DLD1 (cell line): Measurements from ENCODE around the gene HSPA1A.
"Not testable (repeated sequence)": the region's sequence is repeated elsewhere in the genome, so short reads cannot be mapped to it uniquely, and the experiment has no call there.

Experiments
- in situ Hi-C: cut with HindIII; loops from 2 replicates; pipeline ENCODE4 v1.10.0; 2017; ENCODE audit warnings: low sequenced_read_pairs

HSPA1A gene

DNA sequence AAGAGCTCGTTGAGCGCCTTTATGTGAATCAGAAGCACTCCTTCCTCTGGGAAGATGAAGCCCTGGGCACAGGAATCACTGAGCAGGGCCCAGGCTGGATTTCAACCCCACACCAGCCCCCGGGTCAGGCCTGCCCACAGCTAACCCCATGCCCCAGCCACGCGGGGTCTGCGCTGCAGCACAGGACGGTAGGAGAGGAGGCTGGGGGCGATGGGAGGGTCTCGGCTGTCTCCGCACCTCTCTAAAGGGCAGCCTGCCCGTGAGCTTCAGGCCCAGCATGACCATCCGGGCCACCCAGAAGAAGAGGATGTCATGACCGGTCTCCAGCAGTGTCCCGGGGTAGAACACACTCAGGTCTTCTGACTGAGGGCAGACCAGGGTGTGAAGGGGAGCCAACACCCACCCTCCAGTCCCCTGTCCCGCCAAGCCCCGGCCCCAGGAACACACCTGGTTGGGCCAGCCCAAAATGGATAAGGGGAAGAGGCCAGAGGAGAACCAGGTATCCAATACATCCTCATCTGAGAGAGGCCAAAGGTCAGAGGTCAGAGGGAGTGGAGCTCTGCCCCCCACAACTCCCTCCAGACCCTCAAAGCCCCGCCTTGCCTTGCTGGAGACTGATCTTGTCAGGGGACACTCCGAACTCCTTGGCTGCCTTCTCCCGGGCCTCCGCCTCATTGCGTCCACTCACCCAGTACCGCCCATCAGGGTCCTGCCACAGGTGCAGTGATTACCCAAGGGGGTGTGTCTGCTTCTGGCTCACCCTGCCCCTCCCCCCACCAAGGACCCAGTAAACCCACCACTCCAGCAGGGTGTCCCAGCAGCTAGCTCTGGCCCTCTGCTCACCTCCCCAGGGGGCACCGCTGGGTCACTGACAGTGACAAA lies 33.9 kb upstream of the HSPA1A start:
- in situ Hi-C loops: no loop called here

- in situ Hi-C loops: no loop called here
Observed at GRCh38 chr6:31782126-31782855, 33.1 kb upstream of the HSPA1A start.

GRCh38 chr6:31784098-31784925 lies 31.0 kb upstream of the HSPA1A start:
- in situ Hi-C loops: no loop called here

DNA sequence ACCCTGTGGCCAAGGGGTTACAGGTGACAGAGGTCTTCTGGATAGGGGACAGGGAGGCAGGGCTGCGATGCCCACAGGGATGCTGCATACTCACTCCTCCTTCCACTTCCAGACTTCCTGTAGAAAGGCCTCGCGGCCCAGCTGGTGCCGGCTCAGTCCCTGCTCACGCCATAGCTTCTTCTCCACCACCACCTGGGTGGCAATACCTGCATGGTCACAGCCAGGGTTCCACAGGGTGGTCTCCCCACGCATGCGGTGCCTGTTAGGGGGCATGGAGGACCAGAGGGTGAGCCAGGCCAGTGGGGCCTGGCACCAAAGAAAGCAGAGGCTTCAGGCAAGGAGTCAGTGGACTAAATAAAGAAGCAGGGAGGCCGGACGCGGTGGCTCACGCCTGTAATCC lies 29.9 kb upstream of the HSPA1A start:
- in situ Hi-C loops: no loop called here

GRCh38 chr6:31791324-31792089 lies 23.8 kb upstream of the HSPA1A start:
- in situ Hi-C loops: no loop called here

DNA sequence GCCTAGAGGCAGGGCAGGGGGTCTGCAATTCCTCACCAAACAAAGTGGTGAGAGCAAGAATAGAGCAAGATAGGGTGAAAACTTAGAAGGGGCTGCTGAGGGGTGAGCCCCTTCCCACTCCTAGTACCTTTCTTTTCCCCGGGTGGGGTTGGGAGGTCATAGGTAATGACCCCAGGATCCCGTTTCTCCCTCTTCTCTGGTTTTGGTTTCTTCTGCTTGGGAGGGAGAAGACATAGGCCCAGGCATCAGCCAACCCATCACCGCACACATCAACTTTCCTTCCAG lies 23.3 kb upstream of the HSPA1A start:
- in situ Hi-C loops: no loop called here

DNA sequence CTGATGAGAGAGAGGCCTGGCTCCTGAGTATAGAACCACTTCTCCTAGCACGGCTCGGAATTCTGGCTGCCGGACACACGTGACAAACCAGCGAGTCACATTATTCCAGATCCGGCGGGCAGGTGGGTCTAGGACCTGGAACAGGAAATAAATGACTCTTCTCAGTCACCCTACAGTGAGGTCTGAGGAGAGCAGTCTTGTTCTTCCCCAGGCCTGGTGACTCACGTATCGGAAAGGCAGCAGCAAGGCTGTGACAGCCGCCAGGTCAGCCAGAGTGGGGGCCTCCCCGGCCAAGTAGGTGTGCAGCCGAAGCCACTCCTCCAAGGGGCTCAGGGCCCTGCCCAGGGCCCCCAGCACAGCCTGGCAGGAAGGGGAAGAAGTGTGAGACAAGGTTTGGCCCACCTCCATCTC lies 22.6 kb upstream of the HSPA1A start:
- in situ Hi-C loops: no loop called here

DNA sequence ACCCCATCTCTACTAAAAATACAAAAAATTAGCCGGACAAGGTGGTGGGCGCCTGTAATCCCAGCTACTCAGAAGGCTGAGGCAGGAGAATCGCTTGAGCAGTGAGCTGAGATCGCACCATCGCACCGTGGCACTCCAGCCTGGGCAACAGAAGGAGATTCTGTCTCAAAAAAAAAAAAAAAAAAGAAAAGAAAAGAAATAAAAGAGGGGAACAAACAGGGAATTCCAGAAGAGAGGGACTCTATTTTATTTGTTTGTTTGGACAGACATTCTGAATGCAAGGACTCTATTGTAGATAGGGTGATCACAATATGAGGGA lies 21.5 kb upstream of the HSPA1A start:
- in situ Hi-C loops: not testable (repeated sequence)

DNA sequence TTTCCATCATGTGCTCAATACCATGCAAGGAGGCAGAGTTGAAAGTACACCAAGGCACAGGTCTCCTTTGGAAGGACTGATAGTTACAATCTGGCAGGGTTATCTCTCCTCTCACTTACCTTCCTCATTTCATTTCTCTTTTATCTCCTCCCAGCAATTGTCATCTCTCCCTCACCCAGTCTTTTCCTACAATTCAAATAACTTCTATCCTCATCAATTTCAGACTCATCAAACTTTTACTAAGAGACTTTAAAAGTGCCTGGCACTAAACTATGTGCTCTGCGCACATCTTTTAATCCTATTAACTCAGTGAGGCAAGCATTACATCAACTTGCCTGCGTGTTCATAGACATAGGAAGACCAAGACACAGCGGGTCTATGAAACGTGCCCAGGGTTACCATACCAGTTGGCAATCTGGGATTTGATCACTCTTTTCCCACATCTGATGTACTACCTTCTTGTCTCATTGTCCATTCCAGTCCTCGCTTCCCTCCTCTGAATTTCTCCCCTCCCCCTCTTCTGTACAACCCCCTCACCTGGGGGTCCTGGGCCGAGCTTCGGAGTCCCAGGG lies 21.0 kb upstream of the HSPA1A start:
- in situ Hi-C loops: no loop called here

- in situ Hi-C loops: no loop called here
Observed at GRCh38 chr6:31794866-31795615, 20.3 kb upstream of the HSPA1A start.

GRCh38 chr6:31795616-31796298 lies 19.6 kb upstream of the HSPA1A start, which contains the start of gene VARS1:
Gene VARS1 (minus strand): TSS chr6:31795752. CDS start chr6:31795217, 535 bp downstream.
- in situ Hi-C loops: no loop called here

DNA sequence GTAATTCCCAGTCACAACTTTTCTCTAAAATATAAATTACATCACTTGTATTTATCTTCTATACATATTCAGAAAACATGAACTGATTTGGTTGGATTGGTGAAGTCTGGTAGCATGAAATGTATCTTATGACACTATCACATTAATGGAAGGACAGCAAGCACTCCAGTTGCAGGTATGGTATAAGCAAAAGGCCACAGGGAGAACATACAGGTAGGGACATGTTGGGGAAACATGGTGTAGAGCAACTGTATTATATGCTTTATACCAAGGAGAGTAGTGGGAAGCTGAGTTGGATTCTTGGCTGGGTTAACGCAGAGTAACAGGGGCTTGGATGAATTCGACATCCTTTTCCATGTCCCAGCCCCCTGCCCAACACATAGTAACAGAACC lies 18.4 kb upstream of the HSPA1A start:
- in situ Hi-C loops: no loop called here

GRCh38 chr6:31797588-31797987 lies 17.8 kb upstream of the HSPA1A start:
- in situ Hi-C loops: no loop called here

GRCh38 chr6:31799781-31800180 lies 15.6 kb upstream of the HSPA1A start:
- in situ Hi-C loops: no loop called here

- in situ Hi-C loops: not testable (repeated sequence)
Observed at GRCh38 chr6:31801031-31801927, 14.1 kb upstream of the HSPA1A start.

- in situ Hi-C loops: no loop called here
Observed at GRCh38 chr6:31805939-31806469, 9.3 kb upstream of the HSPA1A start.

DNA sequence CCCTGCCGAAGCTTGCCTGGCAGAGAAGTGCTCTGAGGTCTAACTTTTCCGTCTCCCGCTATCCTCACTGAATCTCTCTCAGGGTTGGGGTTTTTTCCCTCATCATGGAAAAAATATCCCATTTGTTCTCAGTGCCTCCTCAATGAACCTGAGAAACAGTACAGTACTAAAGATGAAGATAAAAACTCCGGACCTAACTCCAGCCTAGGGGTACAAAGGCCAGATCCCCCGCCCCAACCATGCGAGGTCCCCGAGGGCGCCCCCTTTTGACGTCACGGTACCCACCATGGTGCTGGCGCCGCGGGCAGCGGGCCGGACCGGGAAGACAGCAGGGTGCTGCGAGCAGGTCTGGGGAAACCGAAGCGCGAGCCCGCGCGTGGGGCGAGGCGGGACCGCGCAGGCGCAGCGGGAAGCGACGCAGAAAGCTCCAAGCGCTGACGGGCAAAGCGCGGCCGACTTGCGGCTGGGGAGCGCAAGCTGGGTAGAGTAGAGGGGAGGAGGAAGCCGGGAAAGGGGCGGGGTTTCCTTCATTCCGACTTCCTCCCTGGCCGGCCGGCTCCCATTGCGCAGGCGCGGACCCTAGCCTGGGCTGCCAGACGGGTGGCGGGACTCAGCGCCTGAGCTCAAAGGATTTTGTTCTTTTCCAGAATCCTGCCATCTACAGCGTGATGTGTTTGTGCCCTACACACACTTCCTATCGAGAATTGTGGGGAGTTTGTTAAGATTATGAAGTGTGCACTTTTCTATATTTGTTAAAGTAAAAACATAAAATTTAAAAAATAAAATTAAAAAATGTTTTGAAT lies 8.7 kb upstream of the HSPA1A start, which contains the start of gene LSM2:
Gene LSM2, minus strand, starts transcription at position 497 of the 803 bp plus-strand sequence. Its CDS starts 209 bp downstream, at position 288.
- in situ Hi-C loops: no loop called here
